T1000 (cell line): ENCODE measurements around the gene SPRYD4.

ENCODE experiments used
- DNase-seq: peaks from one replicate; lab custom pipeline; 2025; ENCODE audit warnings: mixed read lengths; lab: John Stamatoyannopoulos, UW

The SPRYD4 gene

DNA sequence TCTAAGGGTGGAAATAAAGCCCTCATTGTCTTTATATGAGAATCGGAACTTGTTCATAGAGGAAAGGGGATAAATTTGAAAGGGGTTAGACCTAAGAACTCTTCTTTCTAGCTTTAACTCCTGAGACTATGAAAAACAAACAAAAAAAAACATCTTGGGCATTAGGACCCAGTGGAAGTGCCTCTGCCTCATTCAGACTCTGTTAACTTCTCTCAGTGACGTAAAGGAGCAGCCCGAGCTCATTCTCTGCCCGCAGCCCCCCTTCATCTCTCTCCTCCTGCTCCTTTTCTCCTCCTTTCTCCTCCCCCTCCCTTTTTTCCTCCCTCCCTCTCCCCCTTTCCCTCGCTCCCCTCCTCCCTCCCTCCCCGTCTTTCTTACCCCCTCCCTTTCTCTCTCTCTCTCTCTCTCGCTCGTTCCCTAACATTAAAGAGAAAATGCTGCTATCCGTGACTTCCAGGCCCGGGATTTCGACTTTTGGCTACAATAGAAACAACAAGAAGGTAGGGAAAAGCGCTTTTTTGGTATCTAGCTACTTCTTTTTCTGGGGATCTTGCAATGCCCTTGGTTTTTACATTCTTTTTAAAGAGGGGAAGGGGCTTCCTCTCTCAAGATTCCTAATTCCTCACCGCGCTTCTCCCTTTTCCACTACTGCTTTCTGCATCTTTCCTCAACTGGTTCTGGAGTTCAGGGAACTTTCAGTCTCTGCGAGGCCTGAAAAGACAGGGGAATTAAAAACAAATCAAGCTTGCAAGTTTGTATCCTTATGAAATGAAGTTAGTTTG, 53.4 kb downstream of the SPRYD4 start, which contains the start of gene RBMS2:
RBMS2 (plus strand) TSS at position 231 of the 782 bp plus-strand sequence; CDS start at position 435, 204 bp downstream.
- peak; percentile 74 for DNase-seq

DNA sequence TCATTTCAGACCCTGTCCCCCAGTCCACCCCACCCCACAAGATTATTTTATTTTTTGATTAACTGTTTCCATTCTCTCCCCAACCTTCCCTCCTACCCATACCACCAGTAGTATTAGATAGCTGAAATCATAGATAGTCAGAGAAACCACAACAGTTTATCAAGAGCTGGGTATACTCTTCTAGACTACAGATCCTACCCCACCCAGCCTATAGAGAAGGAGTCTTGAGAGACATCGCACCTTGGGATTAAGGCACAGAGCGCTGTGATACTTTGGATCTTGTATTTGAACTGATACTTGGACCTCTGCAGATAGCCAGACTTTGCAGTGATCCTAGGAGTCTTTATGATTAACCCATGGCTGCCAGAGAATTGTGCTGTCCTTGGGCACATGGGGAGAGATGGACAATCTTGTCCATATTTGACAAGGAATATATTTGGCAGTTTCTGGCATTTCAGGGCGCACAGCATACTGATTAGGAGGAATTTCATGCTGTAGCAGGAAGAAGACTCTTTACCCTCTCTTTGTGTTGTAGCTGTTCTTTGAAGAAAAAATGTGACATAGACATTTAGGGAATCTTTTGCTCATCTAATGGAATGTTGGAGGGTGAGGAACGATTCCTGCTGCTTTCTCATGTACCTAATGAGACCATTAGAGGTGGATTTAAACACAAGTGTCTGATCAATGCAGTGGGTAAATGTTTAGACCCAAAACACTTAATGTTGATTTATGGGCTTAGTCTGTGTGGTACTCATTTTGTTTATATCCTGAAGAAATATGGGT, 54.2 kb downstream of the SPRYD4 start:
- no peak for DNase-seq

DNA sequence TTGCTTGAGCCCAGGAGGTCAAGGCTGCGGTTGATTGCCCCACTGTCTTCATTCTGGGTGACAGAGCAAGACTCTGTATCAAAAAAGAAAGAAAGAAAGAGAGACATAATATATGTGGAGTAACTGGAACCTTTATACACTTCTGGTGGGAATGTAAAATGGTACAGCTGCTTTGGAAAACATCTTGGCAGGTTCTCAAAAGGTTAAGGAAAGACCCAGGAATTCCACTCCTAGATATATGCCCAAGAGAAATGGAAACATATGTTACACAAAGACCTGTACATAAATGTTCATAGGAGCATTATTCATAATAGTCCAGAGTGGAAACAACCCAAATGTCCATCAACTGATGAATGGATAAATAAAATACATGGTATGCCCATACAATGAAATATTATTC, 60.5 kb downstream of the SPRYD4 start:
- no peak for DNase-seq
